ENCODE measurements around the gene ATXN7L2.

Gene ATXN7L2

GRCh38 chr1:109482791-109483671, 674 bp upstream of the ATXN7L2 start:
- TF ChIP-seq GATA1 (IDR thresholded peaks at IDR 0.05; ENCODE audit: low read depth, low read length) (no peak), POLR2A (IDR thresholded peaks at IDR 0.05; ENCODE audit: low read length) (no peak)
- DNase-seq, result no peak

GRCh38 chr1:109484519-109484975, 842 bp downstream of the ATXN7L2 start:
- DNase-seq, result peak in 1 of 2 experiments; percentile 38
- TF ChIP-seq GATA1 (IDR thresholded peaks at IDR 0.05; ENCODE audit: low read depth, low read length), result no peak
- TF ChIP-seq POLR2A (IDR thresholded peaks at IDR 0.05; ENCODE audit: low read length), result no peak

GRCh38 chr1:109485001-109485400, 1.3 kb downstream of the ATXN7L2 start:
- TF ChIP-seq GATA1 (IDR thresholded peaks at IDR 0.05; ENCODE audit: low read depth, low read length) (no peak), POLR2A (IDR thresholded peaks at IDR 0.05; ENCODE audit: low read length) (no peak)
- DNase-seq, result no peak

GRCh38 chr1:109487261-109487660, 3.6 kb downstream of the ATXN7L2 start:
- DNase-seq, result no peak
- TF ChIP-seq GATA1 (IDR thresholded peaks at IDR 0.05; ENCODE audit: low read depth, low read length), result no peak
- no peak for TF ChIP-seq POLR2A (IDR thresholded peaks at IDR 0.05; ENCODE audit: low read length)

DNA sequence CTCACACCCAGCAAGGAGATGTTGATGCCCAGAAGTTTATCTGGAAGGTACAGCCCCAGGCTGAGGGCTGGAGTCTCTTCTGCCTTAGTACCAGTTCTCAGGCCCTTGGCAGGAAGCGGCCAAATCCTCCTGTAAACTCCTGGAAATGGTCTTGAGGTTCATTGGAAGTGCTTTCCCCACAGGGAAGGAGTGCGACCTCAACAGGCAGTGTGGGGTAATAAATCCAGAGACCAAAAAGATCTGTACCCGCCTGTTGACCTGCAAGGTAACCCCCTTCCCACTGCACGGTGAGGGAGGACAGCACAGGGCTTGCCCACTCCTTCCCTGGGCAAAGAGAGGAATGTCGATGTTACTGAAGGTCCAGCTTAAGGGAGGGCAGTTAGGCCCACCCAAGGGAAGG, 4.5 kb downstream of the ATXN7L2 start:
- TF ChIP-seq GATA1 (IDR thresholded peaks at IDR 0.05; ENCODE audit: low read depth, low read length), result no peak
- TF ChIP-seq POLR2A (IDR thresholded peaks at IDR 0.05; ENCODE audit: low read length), result no peak

GRCh38 chr1:109488696-109489095, 5.0 kb downstream of the ATXN7L2 start:
- TF ChIP-seq POLR2A (IDR thresholded peaks at IDR 0.05; ENCODE audit: low read length), result no peak
- TF ChIP-seq GATA1 (IDR thresholded peaks at IDR 0.05; ENCODE audit: low read depth, low read length), result no peak
- no peak for DNase-seq

More for the DNA sequence above, 4.5 kb downstream of the ATXN7L2 start:
- DNase-seq, result no peak

DNA sequence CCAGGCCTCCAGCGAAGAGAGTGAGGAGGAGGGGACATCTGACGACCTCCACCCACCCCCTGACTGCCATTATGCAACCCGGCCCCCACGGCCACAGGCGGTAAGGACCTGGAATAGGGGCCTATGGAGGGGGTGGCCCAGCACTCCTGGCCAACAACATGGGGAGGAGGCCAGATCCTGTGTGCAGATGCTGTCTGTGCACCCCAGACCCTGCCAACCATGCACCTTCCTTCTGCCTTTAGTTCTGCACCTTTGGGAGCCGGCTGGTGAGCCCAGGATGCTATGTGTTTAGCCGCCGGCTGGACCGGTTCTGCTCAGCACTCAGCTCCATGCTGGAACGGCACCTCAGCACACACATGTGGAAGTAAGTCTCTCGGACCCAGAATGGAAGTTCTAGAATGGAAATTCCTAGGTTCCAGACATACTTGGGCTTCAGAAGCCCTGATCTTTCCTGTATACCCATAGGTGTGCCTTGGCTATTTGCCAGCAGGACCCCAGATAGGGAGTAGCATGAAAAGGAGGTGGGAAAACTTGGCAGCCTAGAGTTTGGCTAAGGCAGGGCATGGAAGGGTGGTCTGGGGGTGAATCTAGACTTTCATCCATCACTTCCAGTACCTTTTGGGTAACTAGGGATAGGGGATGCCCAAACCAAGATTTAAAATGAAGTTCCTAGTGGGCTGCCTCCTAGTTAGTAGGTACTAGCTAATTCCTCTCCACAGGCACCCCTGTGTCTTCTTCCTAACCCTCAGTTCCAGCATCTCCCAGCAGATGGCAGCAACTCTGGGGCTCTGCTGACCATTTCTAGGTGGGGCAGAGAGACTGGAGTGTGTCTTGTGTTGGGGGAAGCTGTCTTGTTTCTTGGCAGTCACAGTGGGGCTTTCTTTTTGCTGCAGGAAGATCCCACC, 6.6 kb downstream of the ATXN7L2 start:
- TF ChIP-seq GATA1 (IDR thresholded peaks at IDR 0.05; ENCODE audit: low read depth, low read length) (no peak), POLR2A (IDR thresholded peaks at IDR 0.05; ENCODE audit: low read length) (no peak)
- DNase-seq, result peak; percentile 72 to 83

DNA sequence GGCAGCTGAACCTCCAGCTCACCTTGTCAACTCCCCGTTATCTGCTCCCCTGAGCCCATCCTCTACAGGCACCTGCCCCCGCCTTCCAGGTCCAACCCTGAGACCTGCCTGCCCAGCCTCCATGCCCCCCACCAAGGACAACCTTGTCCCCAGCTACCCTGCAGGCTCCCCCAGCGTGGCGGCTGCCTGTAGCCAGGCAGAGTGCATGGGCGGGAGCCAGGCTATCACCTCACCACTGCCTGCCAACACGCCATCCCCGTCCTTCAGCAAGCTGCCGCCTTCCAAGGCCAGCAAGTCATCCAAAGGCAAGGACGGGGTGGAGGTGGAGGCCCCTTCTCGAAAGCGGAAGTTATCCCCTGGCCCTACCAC, 7.2 kb downstream of the ATXN7L2 start:
- DNase-seq, result no peak
- TF ChIP-seq POLR2A (IDR thresholded peaks at IDR 0.05; ENCODE audit: low read length) (no peak), GATA1 (IDR thresholded peaks at IDR 0.05; ENCODE audit: low read depth, low read length) (no peak)

DNA sequence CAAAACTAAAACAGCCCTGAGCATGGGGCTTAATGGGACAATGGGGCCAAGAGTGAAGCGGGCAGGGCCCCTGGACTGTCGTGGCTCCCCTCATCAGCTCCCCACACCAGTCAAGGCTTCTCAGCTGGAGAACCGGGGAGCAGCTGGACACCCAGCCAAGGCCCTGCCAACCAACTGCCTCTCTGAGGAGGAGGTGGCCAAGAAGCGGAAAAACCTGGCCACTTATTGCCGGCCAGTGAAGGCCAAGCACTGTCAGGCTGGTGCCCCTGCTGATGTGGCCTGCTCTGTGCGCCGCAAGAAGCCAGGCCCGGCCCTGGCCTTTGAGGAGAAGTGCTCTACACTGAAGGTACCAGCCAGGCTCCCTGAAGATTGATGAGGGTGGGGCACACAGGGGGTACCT, 7.7 kb downstream of the ATXN7L2 start:
- TF ChIP-seq POLR2A (IDR thresholded peaks at IDR 0.05; ENCODE audit: low read length) (no peak), GATA1 (IDR thresholded peaks at IDR 0.05; ENCODE audit: low read depth, low read length) (no peak)
- DNase-seq, result no peak

- DNase-seq, result peak in 1 of 2 experiments; percentile 23
- TF ChIP-seq GATA1 (IDR thresholded peaks at IDR 0.05; ENCODE audit: low read depth, low read length) (no peak), POLR2A (IDR thresholded peaks at IDR 0.05; ENCODE audit: low read length) (no peak)
These were observed 9.1 kb downstream of the ATXN7L2 start for GRCh38 chr1:109492779-109493178.

DNA sequence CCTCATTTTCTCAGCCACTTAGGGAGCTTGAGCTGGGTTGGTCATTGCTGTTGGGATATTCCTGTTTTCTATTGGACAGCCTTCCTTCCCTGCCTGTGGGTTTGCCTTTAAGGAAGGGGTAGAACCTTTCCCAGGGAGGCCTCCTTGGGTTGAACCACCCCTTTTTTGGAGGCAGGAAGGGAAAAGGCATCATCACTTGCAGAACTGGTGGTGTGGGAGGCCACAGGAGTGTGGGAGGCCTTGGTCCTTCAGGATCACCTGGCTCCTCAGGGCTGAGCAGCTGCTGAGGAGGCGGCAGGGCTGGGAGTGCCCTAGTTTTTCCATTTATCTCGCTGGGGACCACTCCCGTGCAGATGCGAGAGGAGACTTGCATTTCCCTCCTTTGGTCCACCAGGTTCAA, 9.5 kb downstream of the ATXN7L2 start:
- no peak for DNase-seq
- no peak for TF ChIP-seq POLR2A (IDR thresholded peaks at IDR 0.05; ENCODE audit: low read length)
- TF ChIP-seq GATA1 (IDR thresholded peaks at IDR 0.05; ENCODE audit: low read depth, low read length), result no peak

DNA sequence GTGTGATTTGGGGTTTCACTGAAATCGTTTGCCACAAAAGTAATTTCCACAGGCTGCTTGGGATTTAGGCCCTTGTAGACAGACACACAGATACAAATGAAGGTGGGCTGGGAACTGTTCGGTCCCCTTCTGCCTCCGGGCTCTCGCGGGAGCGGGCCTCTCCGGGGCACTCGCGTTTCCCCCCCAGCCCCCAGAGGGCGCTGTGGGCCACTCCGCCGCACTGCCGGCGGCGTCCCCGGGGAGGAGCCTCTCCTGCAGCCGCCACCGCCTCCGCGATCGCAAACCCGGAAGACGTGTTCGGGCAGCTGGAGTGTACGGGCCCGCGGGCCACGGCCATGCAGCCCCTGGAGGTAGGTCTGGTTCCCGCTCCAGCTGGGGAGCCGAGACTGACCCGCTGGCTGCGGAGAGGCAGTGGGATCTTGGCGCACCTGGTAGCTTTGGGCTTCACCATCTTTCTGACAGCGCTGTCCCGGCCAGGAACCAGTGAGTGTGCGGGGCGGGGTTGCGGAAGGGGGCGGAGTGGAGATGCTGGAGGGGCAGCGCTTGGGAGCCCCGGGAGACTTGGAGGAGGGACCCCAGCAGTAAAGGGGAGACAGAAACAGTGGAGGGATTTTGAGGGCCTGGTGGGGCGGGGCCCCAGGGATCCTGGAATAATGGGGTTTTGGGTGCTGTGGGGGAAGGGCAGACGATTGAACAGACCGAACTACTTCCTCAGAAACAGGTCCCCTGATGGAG, 10.3 kb downstream of the ATXN7L2 start, which contains the start of gene CYB561D1:
Gene CYB561D1, plus strand, starts transcription at position 290 of the 735 bp plus-strand sequence. Its CDS starts 46 bp downstream, at position 336.
- TF ChIP-seq POLR2A (IDR thresholded peaks at IDR 0.05; ENCODE audit: low read length), result peak; percentile 54
- TF ChIP-seq GATA1 (IDR thresholded peaks at IDR 0.05; ENCODE audit: low read depth, low read length), result no peak

DNA sequence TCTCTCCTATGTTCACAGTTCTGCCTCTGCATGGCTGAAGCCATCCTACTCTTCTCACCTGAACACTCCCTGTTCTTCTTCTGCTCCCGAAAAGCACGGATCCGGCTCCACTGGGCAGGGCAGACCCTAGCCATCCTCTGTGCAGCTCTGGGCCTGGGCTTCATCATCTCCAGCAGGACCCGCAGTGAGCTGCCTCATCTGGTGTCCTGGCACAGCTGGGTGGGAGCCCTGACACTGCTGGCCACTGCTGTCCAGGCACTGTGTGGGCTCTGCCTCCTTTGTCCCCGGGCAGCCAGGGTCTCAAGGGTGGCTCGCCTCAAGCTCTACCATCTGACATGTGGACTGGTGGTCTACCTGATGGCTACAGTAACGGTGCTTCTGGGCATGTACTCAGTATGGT, 12.0 kb downstream of the ATXN7L2 start:
- no peak for TF ChIP-seq GATA1 (IDR thresholded peaks at IDR 0.05; ENCODE audit: low read depth, low read length)
- TF ChIP-seq POLR2A (IDR thresholded peaks at IDR 0.05; ENCODE audit: low read length), result no peak
- no peak for DNase-seq

More for the DNA sequence above, 10.3 kb downstream of the ATXN7L2 start, which contains the start of gene CYB561D1:
- DNase-seq, result peak; percentile 88 to 93
